Fibroblast of skin of scalp (primary cell): ENCODE measurements around the gene SLC45A1.

Experiments used
- DNase-seq: peaks from one replicate; pipeline ENCODE4 v3.0.0-alpha.2; 2013

The SLC45A1 gene

DNA sequence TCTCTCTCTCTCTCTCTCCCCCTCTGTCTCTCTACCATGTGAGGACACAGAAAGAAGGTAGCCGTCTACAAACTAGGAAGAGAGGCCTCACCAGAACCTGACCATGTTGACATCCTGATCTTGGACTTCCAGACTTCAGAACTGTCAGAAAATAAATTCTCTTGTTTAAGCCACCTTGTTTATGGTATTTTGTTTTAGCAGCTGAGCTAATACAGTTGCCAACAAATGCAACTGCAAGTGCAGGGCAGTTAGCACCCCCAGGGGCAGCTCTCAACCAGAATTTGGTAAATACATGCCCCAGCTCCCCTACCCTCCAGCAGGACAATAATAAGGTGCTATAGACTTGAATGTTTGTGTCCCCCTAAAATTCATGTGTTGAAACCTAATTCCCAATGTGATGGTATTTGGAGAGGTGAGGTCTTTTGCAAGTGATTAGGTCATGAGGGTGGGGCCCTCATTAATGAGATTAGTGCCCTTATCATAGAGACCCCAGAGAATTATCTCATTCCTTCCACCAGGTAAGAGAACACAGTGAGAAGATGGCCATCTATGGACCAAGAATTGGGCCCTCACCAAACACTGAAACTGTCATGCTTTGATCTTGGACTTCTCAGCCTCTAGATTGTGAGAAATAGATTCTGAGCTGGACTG lies 6.7 kb upstream of the SLC45A1 start:
- DNase-seq: no peak

DNA sequence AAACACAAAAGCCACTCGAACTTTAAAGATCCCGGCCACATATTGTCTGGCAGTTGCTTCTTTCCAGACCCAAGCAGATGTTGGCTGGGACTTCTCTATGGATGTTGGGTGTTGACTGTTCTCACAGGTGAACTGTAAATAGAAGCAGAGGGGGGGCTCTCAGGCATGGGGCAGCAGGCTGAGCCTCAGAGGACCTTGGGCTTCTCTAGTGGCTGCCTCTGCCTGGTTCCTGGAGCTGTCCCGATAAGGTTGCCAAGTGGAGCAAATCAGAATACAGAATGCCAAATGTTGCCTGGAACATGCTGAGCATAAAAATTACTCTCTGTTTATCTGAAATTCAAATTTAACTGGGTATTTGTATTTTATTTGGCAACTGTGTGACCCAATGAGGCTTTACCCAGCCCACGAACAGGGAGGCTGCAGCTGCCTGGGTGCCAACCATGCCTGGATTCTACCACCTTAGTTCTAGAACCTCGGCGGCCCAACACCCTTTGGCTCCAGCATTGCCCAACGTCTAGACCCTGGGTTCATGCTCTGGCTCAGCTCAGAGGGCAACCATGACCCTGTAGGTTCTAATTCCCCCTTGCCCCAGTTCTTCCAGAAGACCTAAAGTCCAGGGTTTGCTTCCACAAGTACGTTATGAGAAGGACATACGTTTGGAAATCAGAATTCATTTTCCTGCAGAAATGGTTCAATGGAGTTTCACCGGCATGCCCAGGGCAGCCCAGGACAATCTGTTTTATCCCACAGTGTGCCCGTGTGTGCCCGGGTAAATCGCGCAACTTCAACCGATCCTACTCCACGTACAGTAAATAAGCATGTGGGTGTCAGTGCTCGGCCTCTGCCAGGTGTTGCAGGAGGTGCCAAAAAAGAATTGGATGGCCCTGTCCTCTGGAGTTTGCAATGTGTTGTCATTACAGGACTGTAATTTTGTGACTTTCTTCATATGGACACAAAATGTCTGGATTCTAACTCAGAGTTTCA lies 5.4 kb upstream of the SLC45A1 start:
- DNase-seq: no peak

GRCh38 chr1:8313231-8313630 lies 4.7 kb upstream of the SLC45A1 start:
- DNase-seq: no peak

- peak; percentile 79 for DNase-seq
Measured at GRCh38 chr1:8314346-8315280, 3.3 kb upstream of the SLC45A1 start.

GRCh38 chr1:8315573-8316475 lies 2.1 kb upstream of the SLC45A1 start:
- DNase-seq: no peak

DNA sequence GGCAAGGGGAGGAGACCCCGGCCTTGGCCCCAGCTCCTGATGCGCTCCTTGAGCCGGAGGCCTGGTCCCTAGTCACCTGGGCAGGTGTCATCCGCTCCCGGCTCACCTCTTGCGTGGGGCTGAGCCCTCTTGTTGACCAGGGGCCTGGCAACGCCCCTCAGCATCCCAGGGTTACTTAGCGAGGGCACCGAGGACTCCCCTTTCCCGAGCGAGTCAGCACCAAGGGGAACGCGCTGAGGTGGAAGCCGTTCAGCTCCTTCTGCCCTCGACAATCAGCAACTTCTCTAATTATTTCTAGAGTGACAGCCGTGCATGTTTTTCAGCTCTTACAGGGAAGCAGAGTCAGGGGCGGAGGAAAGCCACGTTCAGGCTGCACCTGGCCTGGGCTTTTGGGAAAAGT lies 522 bp downstream of the SLC45A1 start:
- no peak for DNase-seq

GRCh38 chr1:8321612-8322011 lies 3.7 kb downstream of the SLC45A1 start:
- DNase-seq: no peak

GRCh38 chr1:8323706-8324105 lies 5.8 kb downstream of the SLC45A1 start:
- DNase-seq: peak; percentile 27

- DNase-seq: no peak
Measured at GRCh38 chr1:8324176-8324810, 6.4 kb downstream of the SLC45A1 start.

DNA sequence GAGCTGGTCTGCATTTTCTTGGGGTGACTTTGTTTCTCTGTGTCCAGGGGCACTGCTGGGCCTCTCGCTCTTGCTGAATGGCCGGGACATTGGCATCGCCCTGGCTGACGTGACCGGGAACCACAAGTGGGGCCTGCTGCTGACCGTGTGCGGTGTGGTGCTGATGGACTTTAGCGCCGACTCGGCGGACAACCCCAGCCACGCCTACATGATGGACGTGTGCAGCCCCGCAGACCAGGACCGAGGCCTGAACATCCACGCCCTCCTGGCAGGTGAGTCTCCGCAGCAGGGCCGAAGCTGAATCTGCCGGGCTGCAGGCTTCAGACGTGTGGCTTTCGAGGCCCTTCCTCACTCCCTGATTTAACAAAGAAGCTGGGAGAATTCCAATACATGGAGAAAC lies 7.9 kb downstream of the SLC45A1 start:
- no peak for DNase-seq

DNA sequence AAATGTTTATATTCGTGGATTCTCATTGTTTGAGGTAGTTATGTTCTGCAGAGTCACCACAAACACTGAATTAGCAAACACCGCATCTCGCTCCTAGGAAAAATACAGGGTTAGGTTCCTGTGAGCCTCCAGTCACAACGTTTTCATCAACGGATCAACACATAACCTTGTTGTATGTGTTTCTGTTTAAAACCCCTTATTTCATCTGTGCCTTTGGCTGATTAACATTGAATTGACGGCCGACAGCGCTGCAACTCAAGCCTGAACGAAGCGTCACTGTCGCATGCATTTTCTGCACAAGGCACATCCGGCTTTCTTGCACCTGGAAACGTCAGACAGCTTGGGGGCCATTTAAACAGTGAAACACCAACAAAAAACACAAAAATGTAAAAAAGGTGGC lies 8.4 kb downstream of the SLC45A1 start:
- no peak for DNase-seq

- DNase-seq: no peak
Measured at GRCh38 chr1:8328271-8328670, 10.4 kb downstream of the SLC45A1 start.

GRCh38 chr1:8329439-8329838 lies 11.5 kb downstream of the SLC45A1 start:
- DNase-seq: no peak

DNA sequence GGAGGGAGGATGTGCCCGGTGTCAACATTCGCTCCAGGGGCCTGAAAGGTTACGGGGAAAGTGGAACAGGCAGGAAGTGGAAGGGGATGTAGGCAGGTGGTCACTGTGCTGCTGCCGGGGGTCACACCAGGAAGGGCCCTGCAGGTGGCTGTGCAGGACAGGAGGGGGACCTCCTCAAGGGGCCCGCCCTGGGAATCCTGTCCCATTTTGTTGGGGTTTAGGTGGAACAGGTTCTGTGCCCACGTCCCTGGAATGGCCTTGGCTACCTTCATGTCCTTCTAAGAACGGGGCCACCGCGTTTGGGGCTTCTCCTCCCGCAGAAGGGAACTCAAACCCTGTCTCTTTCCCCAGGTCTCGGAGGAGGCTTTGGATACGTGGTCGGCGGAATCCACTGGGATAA lies 11.9 kb downstream of the SLC45A1 start:
- no peak for DNase-seq

GRCh38 chr1:8330271-8331125 lies 12.6 kb downstream of the SLC45A1 start:
- no peak for DNase-seq

GRCh38 chr1:8332806-8333205 lies 14.9 kb downstream of the SLC45A1 start:
- no peak for DNase-seq

DNA sequence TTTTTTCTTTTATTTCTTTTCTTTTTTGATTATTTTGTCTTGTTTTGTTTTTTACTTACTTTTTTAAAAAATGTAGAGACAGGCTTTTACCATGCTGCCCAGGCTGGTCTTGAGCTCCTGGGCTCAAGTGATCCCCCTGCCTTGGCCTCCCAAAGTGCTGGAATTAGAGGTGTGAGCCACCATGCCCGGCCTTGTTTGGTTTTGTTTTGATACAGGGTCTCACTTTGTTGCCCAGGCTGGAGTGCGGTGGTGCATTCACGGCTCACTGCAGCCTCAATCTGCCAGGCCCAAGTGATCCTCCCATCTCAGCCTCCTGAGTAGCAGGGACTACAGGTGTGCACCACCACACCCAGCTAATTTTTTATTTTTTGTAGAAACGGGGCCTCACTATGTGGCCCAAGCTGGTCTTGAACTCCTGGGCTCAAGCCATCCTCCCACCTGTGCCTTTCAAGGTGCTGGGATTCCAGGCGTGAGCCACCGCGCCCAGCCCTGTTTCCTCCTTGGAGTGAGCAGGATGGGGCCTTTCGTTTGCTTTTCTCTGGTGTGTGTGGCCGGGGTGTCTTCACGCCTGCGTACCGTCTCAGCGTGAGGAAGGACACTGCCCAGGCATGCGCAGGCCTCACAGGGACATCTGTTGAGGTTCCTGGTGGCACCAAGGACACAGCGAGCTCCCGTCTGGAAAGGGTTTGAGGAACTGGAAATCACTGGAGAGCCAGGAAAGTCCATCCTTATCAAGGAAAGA lies 15.5 kb downstream of the SLC45A1 start:
- DNase-seq: no peak

DNA sequence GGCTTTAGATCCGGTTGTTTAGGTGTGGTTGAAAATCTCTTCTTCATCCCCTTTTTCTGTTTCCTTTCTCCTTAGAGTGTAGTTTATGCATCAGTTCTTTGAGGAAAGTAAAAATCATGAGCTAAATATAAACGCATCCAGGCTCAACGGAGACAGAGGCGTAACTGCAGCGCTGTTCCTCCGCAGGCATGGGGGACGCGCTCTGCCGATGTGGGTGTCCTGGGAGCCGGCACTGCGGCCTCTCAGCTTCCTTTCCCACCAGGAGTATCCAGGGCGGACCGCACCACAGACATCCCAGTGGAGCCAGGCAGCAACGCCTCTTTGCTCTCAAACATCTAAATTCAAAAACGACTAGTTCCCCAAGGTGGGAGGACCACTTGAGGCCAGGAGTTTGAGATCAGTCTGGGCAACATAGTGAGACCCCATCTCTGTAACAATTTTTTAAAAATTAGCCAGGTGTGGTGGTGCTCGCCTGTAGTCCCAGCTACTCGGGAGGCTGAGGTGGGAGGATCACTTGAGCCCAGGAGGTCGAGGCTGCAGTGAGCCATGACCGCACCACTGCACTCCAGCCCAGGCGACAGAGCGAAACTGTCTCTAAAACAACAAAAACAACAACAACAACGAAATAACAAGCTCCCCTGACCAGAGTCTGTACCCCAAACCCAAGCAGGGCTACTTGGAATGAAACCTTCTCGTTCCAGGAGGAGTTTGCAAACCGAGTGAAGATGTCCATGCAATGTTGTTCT lies 16.4 kb downstream of the SLC45A1 start:
- DNase-seq: no peak

DNA sequence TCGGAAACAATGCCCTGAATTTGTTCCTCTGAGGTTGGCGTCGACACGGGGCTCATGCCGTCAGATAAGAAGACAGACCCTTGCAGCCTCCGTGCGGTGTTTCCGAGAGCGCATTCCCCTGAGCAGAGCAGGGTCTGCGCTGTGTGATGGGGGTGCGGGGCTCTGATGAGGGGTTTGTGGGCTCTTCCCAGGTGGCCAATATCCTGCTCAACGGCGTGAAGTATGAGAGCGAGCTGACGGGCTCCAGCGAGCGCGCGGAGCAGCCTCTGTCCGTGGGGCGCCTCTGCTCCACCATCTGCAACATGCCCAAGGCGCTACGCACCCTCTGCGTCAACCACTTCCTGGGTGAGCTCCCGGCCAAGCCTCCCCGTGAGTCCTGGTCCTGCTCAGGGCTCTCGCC lies 17.3 kb downstream of the SLC45A1 start:
- no peak for DNase-seq
